COLO668 (cell line): ENCODE results near the gene ZNF665.
"Not testable (repeated sequence)": the region's sequence is repeated elsewhere in the genome, so short reads cannot be mapped to it uniquely, and the experiment has no call there.

Experiments used
- DNase-seq: peaks from one replicate; lab custom pipeline; 2025; ENCODE audit not compliant: unreplicated experiment; lab: John Stamatoyannopoulos, UW

The ZNF665 gene

GRCh38 chr19:53192771-53193534, at the start of gene ZNF665:
ZNF665 (minus strand) TSS chr19:53193358; CDS start chr19:53182898, 10,460 bp downstream.
- DNase-seq = peak; percentile 88

GRCh38 chr19:53237114-53237777, 44.1 kb upstream of the ZNF665 start:
- DNase-seq = no peak

- DNase-seq = no peak
Measured at GRCh38 chr19:53224606-53225005, 31.4 kb upstream of the ZNF665 start.

GRCh38 chr19:53222716-53223115, 29.6 kb upstream of the ZNF665 start:
- not testable (repeated sequence) for DNase-seq

- DNase-seq = no peak
Measured at GRCh38 chr19:53212703-53213320, 19.7 kb upstream of the ZNF665 start.

GRCh38 chr19:53211554-53211953, 18.4 kb upstream of the ZNF665 start:
- not testable (repeated sequence) for DNase-seq

GRCh38 chr19:53196777-53197396, 3.7 kb upstream of the ZNF665 start:
- peak; percentile 97 for DNase-seq

GRCh38 chr19:53195265-53195903, 2.2 kb upstream of the ZNF665 start:
- peak; percentile 68 for DNase-seq

- DNase-seq = no peak
Measured at GRCh38 chr19:53193535-53194222, 521 bp upstream of the ZNF665 start.

- no peak for DNase-seq
Measured at GRCh38 chr19:53190253-53190652, 2.9 kb downstream of the ZNF665 start.

- peak; percentile 1 for DNase-seq
Measured at GRCh38 chr19:53189691-53190198, 3.4 kb downstream of the ZNF665 start.

GRCh38 chr19:53185155-53185882, 7.8 kb downstream of the ZNF665 start:
- DNase-seq = peak; percentile 1

- no peak for DNase-seq
Measured at GRCh38 chr19:53183146-53183764, 9.9 kb downstream of the ZNF665 start.

- DNase-seq = no peak
Measured at GRCh38 chr19:53182202-53182601, 11.0 kb downstream of the ZNF665 start.

- DNase-seq = no peak
Measured at GRCh38 chr19:53177986-53178385, 15.2 kb downstream of the ZNF665 start.

- DNase-seq = peak; percentile 16
Measured at GRCh38 chr19:53172889-53173288, 20.3 kb downstream of the ZNF665 start.

GRCh38 chr19:53165691-53166091, 27.5 kb downstream of the ZNF665 start:
- DNase-seq = no peak

- no peak for DNase-seq
Measured at GRCh38 chr19:53161123-53161522, 32.0 kb downstream of the ZNF665 start.

- DNase-seq = no peak
Measured at GRCh38 chr19:53160350-53160749, 32.8 kb downstream of the ZNF665 start.
